Mucosa of gallbladder (tissue), 1 donor: ENCODE results near the gene CADPS. TPM values are rescaled to one million over a fixed set of nuclear protein-coding genes. Genes with fewer than 3 reads are reported as not detected.

ENCODE experiments used
- DNase-seq: peaks from one replicate; pipeline ENCODE4 v3.0.0-alpha.2; 2020; ENCODE audit warnings: low spot score
- total RNA-seq: library from RNA; stranded (reverse); gene quantifications from one replicate; pipeline ENCODE4 v1.2.1, GENCODE V29; 2021
- donor health status: DM: no; HTN: no; CAD: no.

The CADPS gene
- total RNA-seq, 1 donor from 2014 or later = 37.2 TPM

- DNase-seq = no peak
These were observed 317.2 kb downstream of the CADPS start for GRCh38 chr3:62557983-62558382.

GRCh38 chr3:62557450-62557849, 317.8 kb downstream of the CADPS start:
- no peak for DNase-seq

- DNase-seq = no peak
These were observed 318.9 kb downstream of the CADPS start for GRCh38 chr3:62556121-62556815.

DNA sequence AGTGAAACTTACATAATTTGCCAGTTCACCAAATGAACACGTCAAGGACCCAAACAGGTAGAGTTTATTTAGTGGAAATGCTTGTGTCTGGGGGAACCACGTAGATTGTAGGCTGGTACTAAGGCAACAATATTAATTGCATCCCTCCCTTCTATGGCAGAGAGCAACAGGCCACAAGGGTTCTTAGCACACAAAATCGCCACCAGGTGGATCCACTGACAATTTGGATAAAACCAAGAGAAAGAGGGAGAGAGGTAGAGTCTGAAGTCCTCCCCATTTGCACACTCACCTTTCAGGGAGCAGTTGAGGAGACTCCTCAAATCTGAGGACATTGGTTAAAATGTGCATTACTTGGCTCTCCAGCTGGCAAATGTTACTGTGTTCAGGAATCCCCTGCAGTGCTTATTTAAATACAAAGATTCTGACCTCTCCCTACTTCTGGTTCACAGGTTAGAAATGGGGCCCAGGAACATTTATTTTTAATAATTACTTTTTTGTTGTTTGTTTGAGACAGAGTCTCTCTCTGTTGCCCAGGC, 320.9 kb downstream of the CADPS start:
- no peak for DNase-seq

- no peak for DNase-seq
These were observed 321.4 kb downstream of the CADPS start for GRCh38 chr3:62553811-62554210.

DNA sequence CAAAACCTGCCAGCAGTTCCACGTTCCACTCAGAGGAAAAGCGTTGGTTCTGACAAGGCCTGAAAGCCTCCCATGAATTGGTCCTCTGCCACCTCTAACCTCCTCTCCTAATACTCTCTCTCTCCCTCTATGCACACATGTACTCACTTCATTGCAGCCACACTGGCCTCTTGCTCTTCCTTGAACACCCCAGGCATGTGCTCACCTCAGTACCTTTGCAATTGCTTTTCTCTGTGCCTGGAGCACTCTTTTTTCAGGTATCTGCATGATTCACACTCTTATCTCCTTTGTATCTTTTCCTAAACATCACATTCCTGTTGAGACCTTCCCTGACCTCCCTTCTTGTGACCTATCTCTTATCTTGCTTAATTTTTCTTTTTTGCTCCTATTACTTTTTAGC, 323.7 kb downstream of the CADPS start:
- no peak for DNase-seq

GRCh38 chr3:62550439-62550838, 324.8 kb downstream of the CADPS start:
- no peak for DNase-seq

- no peak for DNase-seq
These were observed 326.5 kb downstream of the CADPS start for GRCh38 chr3:62548528-62549205.

DNA sequence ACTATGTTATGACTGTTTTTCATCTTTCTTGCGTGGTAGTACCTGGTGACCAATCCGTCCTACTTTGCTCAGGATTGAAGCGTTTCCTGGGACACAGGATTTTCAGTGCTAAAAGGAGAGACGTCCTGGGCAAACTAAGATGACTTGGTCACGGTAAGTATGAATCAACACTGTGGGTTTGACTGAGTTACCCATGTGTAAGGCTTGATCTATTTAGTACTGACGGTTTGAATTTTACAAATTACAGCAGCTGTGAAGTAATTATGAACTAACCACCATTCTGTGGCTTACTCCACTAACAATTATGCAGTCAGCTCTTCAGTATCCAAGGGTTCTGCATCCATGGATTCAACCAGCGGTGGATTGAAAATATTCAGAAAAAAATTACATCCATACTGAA, 328.9 kb downstream of the CADPS start:
- DNase-seq = no peak

DNA sequence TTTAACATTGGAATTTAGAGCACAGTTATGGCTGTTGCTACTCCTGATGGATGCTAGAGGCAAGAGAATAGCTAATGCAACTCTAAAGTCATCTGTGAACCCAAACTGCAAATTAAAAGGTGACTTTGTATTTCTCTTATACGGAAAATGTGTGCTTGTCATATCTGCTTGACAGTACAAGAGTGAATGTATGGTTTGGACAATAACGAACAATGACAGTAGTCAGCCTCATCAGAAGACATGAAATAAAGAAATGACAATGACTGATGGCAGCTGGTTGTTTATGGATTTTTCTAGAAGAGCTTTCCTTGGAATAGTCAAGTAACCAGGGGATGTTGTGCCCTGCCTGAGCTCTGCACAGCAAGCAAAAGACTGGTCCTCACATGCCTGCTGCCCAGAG, 333.0 kb downstream of the CADPS start:
- DNase-seq = no peak

GRCh38 chr3:62539762-62540161, 335.5 kb downstream of the CADPS start:
- no peak for DNase-seq

DNA sequence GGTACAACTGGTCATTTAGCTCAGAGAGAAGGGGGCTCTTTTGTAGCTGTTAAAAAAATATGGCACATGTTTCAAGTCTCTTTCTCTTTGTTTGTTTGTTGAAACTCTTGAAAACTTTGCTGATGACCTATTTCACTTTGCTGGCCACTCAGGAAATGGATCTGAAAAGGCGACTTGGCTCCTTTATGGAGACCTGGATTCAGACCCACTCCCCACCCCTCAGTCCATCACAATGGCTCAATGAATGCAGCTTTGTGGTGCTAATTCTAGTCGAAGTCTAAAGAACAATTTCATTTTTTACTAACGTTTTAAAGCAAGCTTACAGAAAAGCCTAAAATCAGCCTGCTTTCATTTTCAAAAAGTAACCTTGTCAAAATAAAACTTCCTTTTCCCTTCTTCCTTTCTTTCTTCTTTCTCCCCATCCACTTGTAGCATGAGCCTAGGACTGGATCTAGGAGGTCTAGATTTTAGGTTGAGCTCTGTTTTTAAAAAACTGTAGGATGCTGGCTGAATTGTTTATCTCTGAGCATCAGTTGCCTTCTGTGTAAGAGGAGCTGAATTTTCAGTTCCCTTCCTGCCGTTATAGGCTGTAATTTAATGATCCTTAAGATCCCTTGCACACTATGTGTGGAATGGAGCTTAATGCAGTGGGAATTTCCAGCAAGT, 336.4 kb downstream of the CADPS start:
- no peak for DNase-seq

- DNase-seq = no peak
These were observed 340.9 kb downstream of the CADPS start for GRCh38 chr3:62534326-62534725.

- no peak for DNase-seq
These were observed 342.4 kb downstream of the CADPS start for GRCh38 chr3:62532796-62533195.

GRCh38 chr3:62531981-62532380, 343.2 kb downstream of the CADPS start:
- no peak for DNase-seq

DNA sequence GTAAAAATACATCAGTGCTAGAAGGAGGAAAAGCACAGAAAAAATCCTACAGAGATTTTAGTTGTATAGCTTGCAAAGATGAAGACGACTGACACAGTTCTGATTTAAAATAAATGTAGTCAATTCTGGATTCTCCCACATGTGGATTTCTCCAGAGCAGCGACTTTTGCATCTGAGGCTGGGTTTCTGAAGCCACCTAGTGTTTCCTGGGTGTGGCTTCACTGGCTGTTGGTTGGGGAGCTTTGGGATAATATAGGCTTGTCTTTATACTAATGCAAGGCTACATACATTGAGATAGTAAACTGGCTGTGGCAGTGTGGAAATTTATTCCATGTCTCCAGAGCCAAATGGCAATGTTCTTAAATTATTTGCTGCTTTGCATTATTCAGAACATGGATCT, 343.7 kb downstream of the CADPS start:
- DNase-seq = no peak

DNA sequence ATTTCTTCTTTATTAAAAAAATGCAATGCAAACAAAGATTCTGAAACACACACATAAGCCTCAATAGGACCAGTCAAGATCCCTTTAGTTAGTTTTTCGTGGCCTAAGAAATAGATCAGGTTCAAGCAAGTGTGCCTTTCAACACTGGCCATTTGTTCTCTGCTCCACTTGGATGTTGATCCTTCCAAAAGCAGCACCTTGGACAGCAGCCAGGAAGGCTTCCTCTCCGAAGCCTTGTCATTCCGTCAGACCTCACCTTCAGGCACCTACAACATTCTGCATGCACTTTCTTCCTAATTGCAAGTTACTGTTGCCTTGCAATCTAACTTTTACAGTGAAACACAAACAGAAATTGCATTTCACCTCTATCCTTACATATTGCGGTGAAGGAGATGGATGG, 346.0 kb downstream of the CADPS start:
- DNase-seq = peak; percentile 11

DNA sequence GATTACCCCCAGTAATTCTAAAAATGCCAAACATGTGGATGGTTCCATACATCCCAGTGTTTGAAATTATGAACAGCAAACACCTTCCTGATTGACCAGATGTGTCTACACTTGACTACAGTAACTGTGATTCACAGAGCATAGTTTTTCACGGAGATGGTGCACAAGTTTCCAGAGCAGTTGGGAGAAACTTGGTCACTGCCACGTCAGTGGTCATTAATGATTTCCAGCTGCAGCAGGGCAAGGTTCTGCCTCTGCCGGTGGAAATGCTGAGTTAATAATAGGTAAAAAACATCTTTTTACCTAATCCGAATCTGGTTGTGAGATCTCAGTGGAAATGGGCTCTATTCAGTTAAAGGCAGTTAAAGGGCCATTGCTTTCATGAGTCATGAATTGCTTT, 347.7 kb downstream of the CADPS start:
- no peak for DNase-seq

DNA sequence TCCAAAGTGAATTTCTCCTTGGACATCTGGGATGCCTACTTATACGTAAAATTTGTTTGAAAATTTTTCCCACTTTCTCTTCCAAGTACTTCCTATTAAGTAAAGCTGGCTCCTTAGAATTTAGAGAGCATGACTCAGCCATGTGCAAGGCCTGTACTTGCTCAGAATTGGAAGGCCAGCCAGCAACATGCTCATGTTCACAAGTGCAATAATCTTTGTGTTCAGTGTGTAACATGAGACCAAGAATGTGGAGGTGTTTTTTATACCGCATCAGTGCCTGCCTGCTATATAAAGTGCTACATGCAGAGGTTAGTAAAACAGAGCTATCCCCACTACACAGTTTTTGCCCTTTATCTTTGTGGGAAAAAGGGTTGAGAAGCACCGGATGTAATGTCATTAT, 349.9 kb downstream of the CADPS start:
- DNase-seq = no peak

- DNase-seq = no peak
These were observed 351.5 kb downstream of the CADPS start for GRCh38 chr3:62523672-62524071.

- no peak for DNase-seq
These were observed 353.6 kb downstream of the CADPS start for GRCh38 chr3:62521464-62522105.

- DNase-seq = no peak
These were observed 371.7 kb downstream of the CADPS start for GRCh38 chr3:62503516-62503915.
